Gastroesophageal sphincter (tissue), 3 donors: ENCODE results near the gene CDH5.

Source experiments
- POLR2A ChIP-seq, 2 donors: fragments of 450-650 bp; IDR thresholded peaks; one replicate each; pipeline ENCODE4 v1.6.1; 2017; ENCODE audit warnings: antibody characterized with exemption in 2 of 2, mild to moderate bottlenecking in 2 of 2, moderate library complexity in 1 of 2
- POLR2AphosphoS5 ChIP-seq: sonication (generic); formaldehyde crosslinking; IDR thresholded peaks from one replicate; pipeline ENCODE4 v1.6.1; 2017; ENCODE audit warnings: antibody characterized with exemption
- TF ChIP-seq, protein P1 (sequence below), 4 experiments: fragments of 200-600 bp in 2 of 4; fragments of 450-650 bp in 2 of 4; sonication (generic) in 1 of 4; IDR thresholded peaks; one replicate each; pipeline ENCODE4 v1.5.1; 2017 to 2019; ENCODE audit warnings: antibody characterized with exemption in 4 of 4, mild to moderate bottlenecking in 2 of 4, moderate library complexity in 2 of 4

DNA sequence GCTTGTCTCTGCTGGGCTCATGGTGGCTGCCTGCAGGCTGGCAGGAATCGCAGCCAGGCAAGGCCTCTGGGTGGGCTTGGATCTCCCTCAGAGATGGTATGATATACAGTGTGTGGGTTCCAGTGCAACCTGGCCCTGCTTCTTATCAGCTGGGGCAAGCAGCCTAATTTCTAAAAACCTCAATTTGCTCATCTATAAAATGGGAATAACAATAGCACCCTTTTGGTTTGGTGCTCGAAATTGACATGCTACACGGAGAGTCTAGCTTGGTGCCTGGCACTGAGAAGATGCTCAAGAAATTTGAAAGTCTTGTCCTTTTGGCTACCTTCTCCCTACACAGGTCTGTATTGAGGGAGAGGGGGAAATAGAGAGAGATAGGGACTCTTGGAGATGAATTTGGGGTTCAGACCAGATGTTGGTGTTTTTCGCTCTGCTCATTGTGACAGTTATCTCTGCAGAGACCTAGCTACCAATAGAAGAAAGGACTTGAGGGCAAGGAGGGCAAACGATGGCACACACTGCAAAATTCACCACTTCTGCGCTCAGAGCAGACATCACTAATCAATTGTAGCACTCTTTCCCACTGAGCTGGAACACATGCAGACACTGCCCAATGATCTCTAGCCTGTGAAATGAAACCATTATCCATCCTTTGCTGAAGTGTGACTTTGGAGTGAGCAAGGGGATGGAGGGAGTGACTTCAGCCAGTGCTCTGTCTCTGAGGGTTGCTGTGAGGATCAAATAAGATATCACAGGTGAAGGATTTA lies 76.2 kb downstream of the CDH5 start:
- TF ChIP-seq POLR2A (IDR thresholded peaks at IDR 0.05) (no peak), POLR2AphosphoS5 (no peak)
- TF ChIP-seq, protein P1, sequence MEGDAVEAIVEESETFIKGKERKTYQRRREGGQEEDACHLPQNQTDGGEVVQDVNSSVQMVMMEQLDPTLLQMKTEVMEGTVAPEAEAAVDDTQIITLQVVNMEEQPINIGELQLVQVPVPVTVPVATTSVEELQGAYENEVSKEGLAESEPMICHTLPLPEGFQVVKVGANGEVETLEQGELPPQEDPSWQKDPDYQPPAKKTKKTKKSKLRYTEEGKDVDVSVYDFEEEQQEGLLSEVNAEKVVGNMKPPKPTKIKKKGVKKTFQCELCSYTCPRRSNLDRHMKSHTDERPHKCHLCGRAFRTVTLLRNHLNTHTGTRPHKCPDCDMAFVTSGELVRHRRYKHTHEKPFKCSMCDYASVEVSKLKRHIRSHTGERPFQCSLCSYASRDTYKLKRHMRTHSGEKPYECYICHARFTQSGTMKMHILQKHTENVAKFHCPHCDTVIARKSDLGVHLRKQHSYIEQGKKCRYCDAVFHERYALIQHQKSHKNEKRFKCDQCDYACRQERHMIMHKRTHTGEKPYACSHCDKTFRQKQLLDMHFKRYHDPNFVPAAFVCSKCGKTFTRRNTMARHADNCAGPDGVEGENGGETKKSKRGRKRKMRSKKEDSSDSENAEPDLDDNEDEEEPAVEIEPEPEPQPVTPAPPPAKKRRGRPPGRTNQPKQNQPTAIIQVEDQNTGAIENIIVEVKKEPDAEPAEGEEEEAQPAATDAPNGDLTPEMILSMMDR (IDR thresholded peaks at IDR 0.05): no peak
